ENCODE results near the gene FAP.

FAP gene

DNA sequence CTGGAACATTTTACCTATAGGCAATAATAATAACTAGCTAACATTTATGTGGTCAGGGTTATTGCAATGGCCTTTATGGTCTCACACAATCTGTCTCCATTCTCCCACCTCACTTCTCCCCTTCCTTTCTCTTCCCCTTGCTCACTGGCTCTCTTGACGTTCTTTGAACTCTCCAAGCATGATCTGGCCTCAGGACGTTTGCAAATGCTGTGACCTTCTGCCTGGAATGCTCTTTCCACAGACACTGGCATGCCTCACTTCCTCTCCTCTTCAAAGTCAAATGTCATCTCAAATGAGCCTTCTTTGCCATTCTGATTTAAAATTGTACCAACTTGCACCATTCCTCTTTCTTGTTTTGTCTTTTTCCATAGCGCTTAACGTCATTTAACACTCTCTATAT is 65.9 kb downstream of the FAP start:
- H3K27ac ChIP-seq, result no peak overlapping the region
- TF ChIP-seq, protein P1, sequence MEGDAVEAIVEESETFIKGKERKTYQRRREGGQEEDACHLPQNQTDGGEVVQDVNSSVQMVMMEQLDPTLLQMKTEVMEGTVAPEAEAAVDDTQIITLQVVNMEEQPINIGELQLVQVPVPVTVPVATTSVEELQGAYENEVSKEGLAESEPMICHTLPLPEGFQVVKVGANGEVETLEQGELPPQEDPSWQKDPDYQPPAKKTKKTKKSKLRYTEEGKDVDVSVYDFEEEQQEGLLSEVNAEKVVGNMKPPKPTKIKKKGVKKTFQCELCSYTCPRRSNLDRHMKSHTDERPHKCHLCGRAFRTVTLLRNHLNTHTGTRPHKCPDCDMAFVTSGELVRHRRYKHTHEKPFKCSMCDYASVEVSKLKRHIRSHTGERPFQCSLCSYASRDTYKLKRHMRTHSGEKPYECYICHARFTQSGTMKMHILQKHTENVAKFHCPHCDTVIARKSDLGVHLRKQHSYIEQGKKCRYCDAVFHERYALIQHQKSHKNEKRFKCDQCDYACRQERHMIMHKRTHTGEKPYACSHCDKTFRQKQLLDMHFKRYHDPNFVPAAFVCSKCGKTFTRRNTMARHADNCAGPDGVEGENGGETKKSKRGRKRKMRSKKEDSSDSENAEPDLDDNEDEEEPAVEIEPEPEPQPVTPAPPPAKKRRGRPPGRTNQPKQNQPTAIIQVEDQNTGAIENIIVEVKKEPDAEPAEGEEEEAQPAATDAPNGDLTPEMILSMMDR (IDR thresholded peaks at IDR 0.05), result no peak
- TF ChIP-seq ZFX (IDR thresholded peaks at IDR 0.05; ENCODE audit: borderline replicate concordance), result no peak

DNA sequence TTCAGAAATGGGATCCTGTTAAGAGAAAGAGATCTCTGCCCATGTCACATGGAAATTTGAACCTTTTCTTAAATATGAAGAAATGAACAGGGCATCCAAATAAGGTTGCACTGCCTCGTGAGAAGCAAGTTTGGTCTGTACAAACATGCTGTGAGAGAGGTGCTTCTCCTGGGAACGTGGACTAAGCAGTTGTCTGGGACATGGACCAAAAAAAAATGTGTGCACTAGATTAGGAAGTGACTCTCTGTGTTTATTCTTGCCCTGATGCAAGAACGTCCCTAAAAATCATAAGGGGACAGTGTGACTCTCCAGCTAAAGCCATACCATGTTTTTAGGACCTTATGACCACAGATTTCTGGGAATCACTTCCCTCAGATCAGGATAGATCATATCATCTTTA is 67.5 kb downstream of the FAP start:
- TF ChIP-seq, protein P1 (IDR thresholded peaks at IDR 0.05), result no peak
- no peak for TF ChIP-seq ZFX (IDR thresholded peaks at IDR 0.05; ENCODE audit: borderline replicate concordance)
- H3K27ac ChIP-seq, result no peak overlapping the region

DNA sequence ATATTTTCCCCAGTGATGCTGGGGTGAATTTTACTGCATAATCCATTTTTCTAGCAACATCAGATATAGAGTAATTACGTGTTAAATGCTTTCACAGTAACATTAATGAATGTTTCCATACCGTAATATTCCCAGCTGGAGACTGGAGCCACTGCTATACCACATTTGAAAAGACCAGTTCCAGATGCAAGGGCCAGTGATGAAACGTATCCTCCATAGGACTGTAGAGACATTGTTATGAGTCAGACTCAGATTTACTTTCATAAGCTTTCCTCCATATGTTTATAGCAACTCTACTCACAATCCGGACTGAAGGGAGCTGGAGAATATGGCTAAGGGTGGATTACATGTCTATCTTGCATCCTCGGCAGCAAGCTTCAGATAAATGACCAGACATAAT is 68.5 kb downstream of the FAP start:
- TF ChIP-seq, protein P1 (IDR thresholded peaks at IDR 0.05), result no peak
- TF ChIP-seq ZFX (IDR thresholded peaks at IDR 0.05; ENCODE audit: borderline replicate concordance), result no peak
- no peak overlapping the region for H3K27ac ChIP-seq

DNA sequence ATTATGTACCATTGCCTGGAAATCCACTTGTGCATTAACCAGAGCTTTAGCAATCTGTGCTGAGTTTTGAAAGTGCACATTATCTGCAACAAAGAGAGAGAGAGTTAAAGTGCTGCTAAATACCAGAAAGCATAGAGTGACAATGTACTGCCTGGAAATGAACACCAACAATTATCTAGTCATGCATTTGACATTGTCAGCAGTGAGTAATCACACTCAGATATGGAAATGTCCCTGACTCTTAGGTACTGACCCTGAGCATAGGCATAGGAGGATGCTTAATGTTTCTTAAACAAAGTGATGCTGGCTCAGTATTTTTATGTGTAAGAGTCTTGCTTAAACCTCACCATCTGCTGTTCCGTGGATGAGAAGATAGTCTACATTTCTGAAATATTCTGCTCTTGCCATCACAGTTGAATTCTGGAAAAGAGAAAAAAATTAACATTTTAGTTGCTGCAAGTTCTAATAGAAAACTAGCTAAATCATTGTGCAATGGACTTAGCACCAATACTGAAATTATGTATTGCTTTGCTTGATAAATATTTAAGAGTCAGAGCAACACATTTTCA is 70.4 kb downstream of the FAP start:
- no peak for TF ChIP-seq ZFX (IDR thresholded peaks at IDR 0.05; ENCODE audit: borderline replicate concordance)
- TF ChIP-seq, protein P1 (IDR thresholded peaks at IDR 0.05), result no peak

DNA sequence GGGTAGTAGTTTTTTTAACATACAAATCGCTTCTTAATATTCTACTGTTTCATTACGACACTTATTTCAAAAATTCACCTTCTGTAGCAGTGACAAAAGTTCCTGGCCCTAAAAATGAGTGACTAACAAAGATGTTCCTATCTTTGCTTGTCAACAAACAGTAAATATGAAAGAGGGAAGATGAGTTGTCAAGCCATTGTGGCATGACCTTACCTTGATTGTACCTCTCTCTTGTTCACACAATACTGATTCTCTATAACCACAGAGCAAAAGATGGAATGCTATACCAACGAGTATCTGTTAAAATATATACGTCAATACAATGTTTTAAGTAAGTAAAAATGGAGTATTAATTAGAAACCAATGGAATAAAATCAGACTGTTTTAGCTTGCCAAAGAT is 76.5 kb downstream of the FAP start:
- no peak for TF ChIP-seq ZFX (IDR thresholded peaks at IDR 0.05; ENCODE audit: borderline replicate concordance)
- TF ChIP-seq, protein P1 (IDR thresholded peaks at IDR 0.05), result no peak
- no peak overlapping the region for H3K27ac ChIP-seq

More for the DNA sequence above, 70.4 kb downstream of the FAP start:
- no peak overlapping the region for H3K27ac ChIP-seq

DNA sequence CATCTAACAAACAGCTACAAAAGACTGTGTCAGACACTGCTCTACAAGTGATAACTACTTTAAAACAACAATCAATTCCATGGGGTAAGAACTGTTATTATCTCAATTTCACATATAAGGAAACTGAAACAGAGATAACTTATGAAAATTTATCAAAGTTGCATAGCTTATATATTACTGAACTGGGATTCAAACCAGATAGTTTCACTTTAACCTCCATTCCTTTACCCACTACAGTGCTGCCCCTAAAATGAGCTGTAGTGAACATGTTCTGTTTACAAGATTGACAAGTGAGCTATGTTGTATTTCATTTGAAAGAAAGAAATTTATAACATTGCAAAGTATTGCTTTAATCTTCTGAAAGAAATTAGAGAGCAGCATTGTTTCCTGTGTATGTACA is 77.1 kb downstream of the FAP start:
- H3K27ac ChIP-seq, result no peak overlapping the region
- TF ChIP-seq, protein P1 (IDR thresholded peaks at IDR 0.05), result no peak
- TF ChIP-seq ZFX (IDR thresholded peaks at IDR 0.05; ENCODE audit: borderline replicate concordance), result no peak

DNA sequence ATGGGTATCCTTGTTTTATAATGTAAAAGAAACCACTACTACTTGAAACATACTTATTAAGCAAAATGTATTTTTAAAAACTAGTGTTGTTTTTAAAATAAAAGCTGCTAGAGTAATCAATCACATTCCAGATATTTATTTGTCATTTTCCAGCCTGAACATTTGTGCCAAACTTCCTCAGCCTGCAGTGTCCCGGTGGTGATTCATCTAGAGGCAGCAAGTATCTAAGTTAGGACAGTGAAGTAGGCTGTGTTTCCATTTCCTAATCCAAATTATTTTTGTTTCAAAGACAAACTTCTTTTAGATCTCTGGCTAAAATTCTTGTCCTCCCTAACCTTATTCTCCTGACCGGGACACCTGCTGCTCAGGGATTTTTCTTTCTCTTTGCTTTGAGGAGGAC is 78.4 kb downstream of the FAP start:
- no peak overlapping the region for H3K27ac ChIP-seq
- TF ChIP-seq, protein P1 (IDR thresholded peaks at IDR 0.05), result no peak
- TF ChIP-seq ZFX (IDR thresholded peaks at IDR 0.05; ENCODE audit: borderline replicate concordance), result no peak
